ENCODE results near the gene DLEC1. TPM values are rescaled to one million over a fixed set of nuclear protein-coding genes. Genes with fewer than 3 reads are reported as not detected.
A peak's percentile ranks its signal among the peaks of the same experiment; 100 is the strongest.

DLEC1 gene
- total RNA-seq, 1 experiment from 2014 or later = 0.81 TPM

- no peak for TF ChIP-seq ZNF423 (CRISPR knock-in tag; IDR thresholded peaks at IDR 0.05)
- no peak for TF ChIP-seq ZNF532 (CRISPR knock-in tag; IDR thresholded peaks at IDR 0.05; ENCODE audit: borderline replicate concordance)
- POLR2A ChIA-PET = interaction anchor here (1.0 kb wide), 1 partner anchor 25 kb away, joined by 3 read pairs; no protein-coding TSS in a partner anchor
- no peak for DNase-seq (ENCODE audit: low spot score)
- Mint-ChIP-seq H3K27me3 (ENCODE audit: low read depth) (no peaks in the 10 kb centered on the region), H3K36me3 (peaks cover 12% of the 10 kb centered on the region; the same call in 1 of the 2 replicates), H3K4me1 (peaks cover 37% of the 10 kb centered on the region), H3K27ac (no peak overlapping the region), H3K9me3 (no peaks in the 10 kb centered on the region), H3K4me3 (peak overlapping the region; percentile 88)
- CTCF ChIA-PET = no interaction called here
- ATAC-seq = no peak
These were observed 100.6 kb downstream of the DLEC1 start for GRCh38 chr3:38139652-38140051.

- ATAC-seq = no peak
- no peak overlapping the region for H3K27ac Mint-ChIP-seq
- H3K4me1 Mint-ChIP-seq = peaks cover 30% of the 10 kb centered on the region
- CTCF ChIA-PET = no interaction called here
- no peak overlapping the region for H3K4me3 Mint-ChIP-seq
- no peaks in the 10 kb centered on the region for H3K9me3 Mint-ChIP-seq
- peaks cover 8% of the 10 kb centered on the region; the same call in 1 of the 2 replicates for H3K36me3 Mint-ChIP-seq
- POLR2A ChIA-PET = interaction anchor here (1.2 kb wide), 1 partner anchor 25 kb away, joined by 4 read pairs; the partner anchor contains the start of gene OXSR1
- no peak for TF ChIP-seq KAT7 (CRISPR knock-in tag; IDR thresholded peaks at IDR 0.05; ENCODE audit: borderline replicate concordance)
- TF ChIP-seq ZNF425 (CRISPR knock-in tag; conservative IDR thresholded peaks at IDR 0.05) = no peak
- TF ChIP-seq JUN (CRISPR knock-in tag; IDR thresholded peaks at IDR 0.05) = no peak
- no peak for TF ChIP-seq FOXP1 (CRISPR knock-in tag; IDR thresholded peaks at IDR 0.05; ENCODE audit: borderline replicate concordance)
- H3K27me3 Mint-ChIP-seq (ENCODE audit: low read depth) = peaks cover 6% of the 10 kb centered on the region; the same call in 1 of the 2 replicates
- DNase-seq (ENCODE audit: low spot score) = no peak
These were observed 101.5 kb downstream of the DLEC1 start for GRCh38 chr3:38140326-38141172.

GRCh38 chr3:38141173-38141951 is 102.4 kb downstream of the DLEC1 start:
- Mint-ChIP-seq H3K9me3 (peaks cover 6% of the 10 kb centered on the region), H3K36me3 (peaks cover 8% of the 10 kb centered on the region; the same call in 1 of the 2 replicates), H3K4me3 (no peak overlapping the region), H3K27ac (no peak overlapping the region), H3K27me3 (ENCODE audit: low read depth) (peaks cover 13% of the 10 kb centered on the region), H3K4me1 (peaks cover 22% of the 10 kb centered on the region)
- DNase-seq (ENCODE audit: low spot score) = no peak
- POLR2A ChIA-PET = interaction anchor here (1.2 kb wide), 1 partner anchor 24 kb away, joined by 4 read pairs; the partner anchor contains the start of gene OXSR1
- ATAC-seq = no peak
- CTCF ChIA-PET = no interaction called here
- TF ChIP-seq ERG (CRISPR knock-in tag; IDR thresholded peaks at IDR 0.05) (no peak), ZNF281 (CRISPR knock-in tag; IDR thresholded peaks at IDR 0.05) (no peak), ATF1 (CRISPR knock-in tag; IDR thresholded peaks at IDR 0.05) (no peak), EMX1 (CRISPR knock-in tag; IDR thresholded peaks at IDR 0.05) (no peak), ZNF532 (CRISPR knock-in tag; IDR thresholded peaks at IDR 0.05; ENCODE audit: borderline replicate concordance) (no peak), ELF4 (CRISPR knock-in tag; IDR thresholded peaks at IDR 0.05; ENCODE audit: low read depth) (no peak), MYBL2 (CRISPR knock-in tag; IDR thresholded peaks at IDR 0.05) (no peak)

Measured in WTC11 (cell line).